Endothelial cell of umbilical vein (primary cell): ENCODE data around the gene TBC1D7. TPM values are rescaled to one million over a fixed set of nuclear protein-coding genes. Genes with fewer than 3 reads are reported as not detected.

Source experiments
- BruUV-seq: library from RNA; stranded (reverse); fragments of 400-500 nt; replicated peaks from 2 replicates; lab custom pipeline; 2021; lab: Mats Ljungman, UMichigan
- CTCF ChIA-PET: fragments of 300-600, 350-600 bp; sonication (Branson Sonifier 250); formaldehyde crosslinking; loops from one replicate; lab custom pipeline; 2021; ENCODE audit warnings: antibody characterized with exemption, inconsistent platforms; lab: Charles Lee
- POLR2A ChIA-PET: fragments of 300-600, 350-600 bp; sonication (Branson Sonifier 250); formaldehyde crosslinking; loops from one replicate; lab custom pipeline; 2021; ENCODE audit warnings: antibody characterized with exemption, inconsistent platforms; lab: Charles Lee
- DNase-seq: peaks from one replicate; pipeline ENCODE4 v3.0.0-alpha.2; 2011; ENCODE audit warnings: low read depth, low spot score
- FAIRE-seq: peaks from 2 replicates; lab custom pipeline; 2011; peaks lifted over from hg19 to GRCh38; lab: Jason Lieb, UNC
- H2AFZ ChIP-seq: 2 replicates; pipeline ENCODE4 v1.6.0; 2012; ENCODE audit warnings: low read depth, low read length, control low read depth, inconsistent platforms
- H3K27ac ChIP-seq: 2 replicates; pipeline ENCODE4 v1.5.1; 2011; ENCODE audit warnings: low read depth, mild to moderate bottlenecking, control low read depth, low read length, moderate library complexity; ENCODE audit not compliant: insufficient read depth
- H3K27me3 ChIP-seq, 2 experiments: 2 replicates each; pipeline versions ENCODE4 v1.6.0 to v1.6.1; 2011; ENCODE audit warnings: low read length in 2 of 2, mixed read lengths in 1 of 2; ENCODE audit not compliant: control insufficient read depth in 2 of 2, insufficient read depth in 2 of 2
- H3K36me3 ChIP-seq, 2 experiments: 2 replicates in 1 of 2; 3 replicates in 1 of 2; pipeline ENCODE4 v1.5.1; 2011; ENCODE audit warnings: low read length in 2 of 2, mild to moderate bottlenecking in 1 of 2, moderate library complexity in 1 of 2; ENCODE audit not compliant: control insufficient read depth in 2 of 2, insufficient read depth in 2 of 2; ENCODE audit errors: extremely low read depth in 1 of 2
- H3K4me1 ChIP-seq: 3 replicates; pipeline ENCODE4 v1.5.1; 2011; ENCODE audit warnings: mild to moderate bottlenecking, low read length; ENCODE audit not compliant: control insufficient read depth, insufficient read depth; ENCODE audit errors: extremely low read depth
- H3K4me2 ChIP-seq: 2 replicates; pipeline ENCODE4 v1.6.1; 2011; ENCODE audit warnings: low read length, control low read depth, mixed read lengths; ENCODE audit not compliant: insufficient read depth
- H3K4me3 ChIP-seq, 3 experiments: fragments of 200-600 bp in 1 of 3; sonication (generic), shearing (Covaris generic) in 1 of 3; replicated peaks in 1 of 3; 2 replicates each; pipeline ENCODE4 v1.5.1; 2011 to 2016; ENCODE audit warnings: control low read depth in 3 of 3, low read length in 3 of 3, mild to moderate bottlenecking in 2 of 3, inconsistent platforms in 1 of 3, low read depth in 1 of 3, moderate library complexity in 1 of 3; ENCODE audit not compliant: insufficient read depth in 1 of 3
- H3K79me2 ChIP-seq: 2 replicates; pipeline ENCODE4 v1.6.0; 2012; ENCODE audit warnings: low read length, inconsistent platforms; ENCODE audit not compliant: control insufficient read depth, insufficient read depth
- H3K9ac ChIP-seq: replicated peaks from 2 replicates; pipeline ENCODE3; 2011; ENCODE audit warnings: low read length, control low read depth; ENCODE audit not compliant: insufficient read depth; ENCODE audit errors: extremely low read depth
- H3K9me1 ChIP-seq: replicated peaks from 3 replicates; pipeline ENCODE4 v1.6.0; 2011; ENCODE audit warnings: mild to moderate bottlenecking, low read length; ENCODE audit not compliant: control insufficient read depth, insufficient read depth; ENCODE audit errors: extremely low read depth
- H3K9me3 ChIP-seq: replicated peaks from 2 replicates; pipeline ENCODE4 v1.5.1; 2012; ENCODE audit warnings: low read length, inconsistent platforms; ENCODE audit not compliant: control insufficient read depth, insufficient read depth
- H4K20me1 ChIP-seq: replicated peaks from 2 replicates; pipeline ENCODE3; 2011; ENCODE audit warnings: mild to moderate bottlenecking, low read length; ENCODE audit not compliant: control insufficient read depth, insufficient read depth; ENCODE audit errors: extremely low read depth
- CTCF ChIP-seq, 2 donors: IDR thresholded peaks; 1 replicate in 1 of 2; 2 replicates in 1 of 2; pipeline ENCODE4 v1.5.1; 2011; ENCODE audit warnings: low read length in 2 of 2, mild to moderate bottlenecking in 2 of 2, moderate library complexity in 2 of 2, control low read depth in 1 of 2, inconsistent platforms in 1 of 2, low read depth in 1 of 2; ENCODE audit not compliant: insufficient read depth in 1 of 2; ENCODE audit errors: extremely low read depth in 1 of 2
- EZH2 ChIP-seq: IDR thresholded peaks from 2 replicates; pipeline ENCODE4 v1.6.1; 2012; ENCODE audit warnings: borderline replicate concordance, low read depth, mild to moderate bottlenecking, moderate library complexity, low read length, inconsistent platforms; ENCODE audit not compliant: severe bottlenecking
- FOS ChIP-seq: IDR thresholded peaks from 2 replicates; pipeline ENCODE4 v1.6.1; 2011; ENCODE audit warnings: mild to moderate bottlenecking, low read length, moderate library complexity, borderline replicate concordance; ENCODE audit not compliant: insufficient read depth
- JUN ChIP-seq: IDR thresholded peaks from 2 replicates; pipeline ENCODE4 v1.6.1; 2011; ENCODE audit warnings: borderline replicate concordance, low read depth; ENCODE audit not compliant: insufficient read length, insufficient read depth
- POLR2AphosphoS5 ChIP-seq: IDR thresholded peaks from 2 replicates; pipeline ENCODE4 v1.6.1; 2012; ENCODE audit warnings: low read depth, mild to moderate bottlenecking, control low read depth, low read length, moderate library complexity; ENCODE audit not compliant: insufficient read depth
- dilution Hi-C: fragments of 300-500 bp; cut with MboI; formaldehyde crosslinking; loops from one replicate; pipeline ENCODE4 v1.15.0; 2019; ENCODE audit warnings: low sequenced_read_pairs; ENCODE audit not compliant: extremely low pct_ligation_motif_present
- intact Hi-C: fragments of 100-400 bp; cut with micrococcal nuclease; formaldehyde crosslinking; loops from one replicate; pipeline ENCODE4 v1.10.0; 2022
- polyA plus RNA-seq, 4 experiments: library from polyadenylated mRNA; depleted of rRNA in 3 of 4; stranded (reverse) in 3 of 4; unstranded in 1 of 4; fragments of >200 nt; gene quantifications; 2 replicates each; pipeline versions ENCODE4 v1.2.1 to v1.2.3, GENCODE V29; 2011 to 2012; ENCODE audit warnings: missing spikeins in 1 of 4
- total RNA-seq: library from RNA; stranded (reverse); gene quantifications from 2 replicates; pipeline ENCODE4 v1.2.3, GENCODE V29; 2021

Gene TBC1D7
- total and polyA plus RNA-seq, 2 donors (not counting 3 experiments of a cell fraction or from before 2014, with no cell fraction given), result 26.6 to 28.1 TPM

GRCh38 chr6:13349811-13350506 is 21.6 kb upstream of the TBC1D7 start:
- Histone ChIP-seq H3K79me2 (no peaks in the 10 kb centered on the region), H3K9me3 (no peaks in the 10 kb centered on the region), H2AFZ (no peak overlapping the region), H3K27ac (no peak overlapping the region), H3K36me3 (no peaks in the 10 kb centered on the region), H4K20me1 (no peaks in the 10 kb centered on the region), H3K27me3 (no peaks in the 10 kb centered on the region), H3K4me2 (no peak overlapping the region), H3K9me1 (no peaks in the 10 kb centered on the region), H3K4me1 (peaks cover 15% of the 10 kb centered on the region), H3K4me3 (no peak overlapping the region), H3K9ac (no peak overlapping the region)
- DNase-seq (no peak), FAIRE-seq (no peak)
- no peak for TF ChIP-seq POLR2AphosphoS5
- TF ChIP-seq FOS, result no peak
- TF ChIP-seq CTCF (IDR thresholded peaks at IDR 0.05; ENCODE audit: extremely low read depth in 1 of 2, insufficient read depth in 1 of 2, low read depth in 1 of 2, low read length in 2 of 2), result no peak
- no peak for TF ChIP-seq JUN
- no peak for TF ChIP-seq EZH2
- POLR2A ChIA-PET, result no interaction called here
- intact Hi-C loops (no loop called here), dilution Hi-C loops (loop anchor here (25.0 kb wide), 1 partner anchor 212 kb away; the partner anchor contains the start of gene SIRT5)
- no TSS peak for BruUV-seq
- CTCF ChIA-PET, result interaction anchor here (0.9 to 1.2 kb wide), 2 partner anchors 13 to 225 kb away, joined by 3 read pairs; no protein-coding TSS in a partner anchor
